K562 (cell line): ENCODE data around the gene DDIT3. TPM values are rescaled to one million over a fixed set of nuclear protein-coding genes. Genes with fewer than 3 reads are reported as not detected.

ENCODE experiments used
- GTF2F1 ChIP-seq: IDR thresholded peaks from 2 replicates; pipeline ENCODE4 v1.6.1; 2011; ENCODE audit warnings: low read depth, low read length, improper control_type of control experiment
- KAT8 ChIP-seq: fragments of 450-650 bp; IDR thresholded peaks from 2 replicates; pipeline ENCODE4 v1.6.1; 2016; ENCODE audit warnings: low read depth, mild to moderate bottlenecking
- KDM5B ChIP-seq: fragments of 200-600 bp; sonication (generic); IDR thresholded peaks from 2 replicates; pipeline ENCODE4 v1.6.1; 2012; ENCODE audit warnings: low read depth, mild to moderate bottlenecking, moderate library complexity, low read length, control low read depth, inconsistent platforms; ENCODE audit not compliant: insufficient replicate concordance
- NFIC ChIP-seq: fragments of 450-650 bp; IDR thresholded peaks from 2 replicates; pipeline ENCODE4 v1.6.1; 2017; ENCODE audit warnings: mild to moderate bottlenecking, inconsistent platforms
- SPI1 ChIP-seq: IDR thresholded peaks from 2 replicates; pipeline ENCODE4 v1.6.1; 2011; ENCODE audit warnings: low read depth, low read length, control low read depth, borderline replicate concordance
- VEZF1 ChIP-seq: fragments of 200-800 bp; sonication (Bioruptor generic); IDR thresholded peaks from 2 replicates; pipeline ENCODE4 v1.6.1; 2017; ENCODE audit warnings: missing genetic modification characterization, missing compliant biosample characterization
- YY1 ChIP-seq, 3 experiments: IDR thresholded peaks; 2 replicates each; pipeline ENCODE4 v1.6.1; 2011; ENCODE audit warnings: low read length in 2 of 3, mild to moderate bottlenecking in 2 of 3, moderate library complexity in 2 of 3, borderline replicate concordance in 1 of 3, control low read depth in 1 of 3, low read depth in 1 of 3; ENCODE audit not compliant: insufficient read depth in 3 of 3, insufficient replicate concordance in 2 of 3, control insufficient read depth in 1 of 3, insufficient read length in 1 of 3; ENCODE audit errors: extremely low read depth in 1 of 3
- polyA plus RNA-seq, 8 experiments: library from polyadenylated mRNA; depleted of rRNA in 4 of 8; stranded (reverse) in 5 of 8; unstranded in 3 of 8; fragments of >200 nt; fragmentation: Nextera tagmentation in 2 of 8; fragmentation: Illumina TruSeq in 1 of 8; extraction: Ambion mirVana in 2 of 8; extraction: Trizol in 1 of 8; gene quantifications; 2 replicates each; pipeline versions ENCODE4 v1.2.1 to v1.2.3, GENCODE V29; 2011 to 2014; ENCODE audit warnings: inconsistent platforms in 1 of 8, missing spikeins in 1 of 8
- total RNA-seq, 7 experiments: library from RNA; depleted of rRNA in 6 of 7; stranded (reverse); fragments of >200 nt in 6 of 7; fragmentation: Illumina TruSeq in 2 of 7; extraction: Trizol in 2 of 7; gene quantifications; 2 replicates each; pipeline versions ENCODE4 v1.2.1 to v1.2.3, GENCODE V29; 2011 to 2021; ENCODE audit warnings: low replicate concordance in 1 of 7

Gene DDIT3
- total and polyA plus RNA-seq, 9 of the 15 experiments (the other 6 are each of a cell fraction or from before 2014, with no cell fraction given): 59.1 to 272 (median 89.9) TPM

- TF ChIP-seq VEZF1 (0 out of 2 replicates have a peak, but pooled peaks have one; percentile 9), KDM5B (peak; percentile 19), NFIC (peak; percentile 86), GTF2F1 (no peak), SPI1 (no peak), YY1 (IDR thresholded peaks at IDR 0.05; ENCODE audit: borderline replicate concordance in 1 of 3, control insufficient read depth in 1 of 3, extremely low read depth in 1 of 3, insufficient read depth in 3 of 3, insufficient read length in 1 of 3, insufficient replicate concordance in 2 of 3, low read depth in 1 of 3, low read length in 2 of 3) (peak in 1 of 3 experiments; percentile 18), KAT8 (no peak)
Measured at GRCh38 chr12:57553343-57554202, 33.3 kb upstream of the DDIT3 start (continued).
